HCT116 (cell line): Measurements from ENCODE around the gene MBD3L3. TPM values are rescaled to one million over a fixed set of nuclear protein-coding genes. Genes with fewer than 3 reads are reported as not detected.

Experiments used
- ATAC-seq: fragments of 200-7000 bp; cut with Tn5 transposase; 2 replicates; pipeline ENCODE4 v1.9.1; 2020; ENCODE audit warnings: mild to moderate bottlenecking, moderate library complexity
- BruUV-seq: library from RNA; stranded (reverse); fragments of 400-500 nt; replicated peaks from 2 replicates; lab custom pipeline; 2021; lab: Mats Ljungman, UMichigan
- CTCF ChIA-PET: fragments of 300-600 bp; sonication (Branson Sonifier 250); formaldehyde crosslinking; loops from one replicate; lab custom pipeline; 2021; ENCODE audit warnings: antibody characterized with exemption; lab: Charles Lee
- POLR2A ChIA-PET: fragments of 300-600, 350-600 bp; sonication (Branson Sonifier 250); formaldehyde crosslinking; loops from one replicate; lab custom pipeline; 2021; ENCODE audit warnings: antibody characterized with exemption; lab: Charles Lee
- RAD21 ChIA-PET, 2 experiments: fragments of 300-600 bp; sonication (Branson Sonifier 250); formaldehyde crosslinking; loops; one replicate each; lab custom pipeline; 2023; ENCODE audit warnings: low total read pairs in 2 of 2; ENCODE audit not compliant: uncharacterized antibody in 2 of 2, unreplicated experiment in 2 of 2, low non-redundant PET in 1 of 2; lab: Charles Lee
- DNase-seq: peaks from one replicate; pipeline ENCODE4 v3.0.0-alpha.2; 2010; ENCODE audit warnings: low read depth, low spot score
- H2AFZ ChIP-seq: fragments of 200-600 bp; shearing (Covaris generic), sonication (generic); 2 replicates; pipeline ENCODE4 v1.6.1; 2017; ENCODE audit warnings: low read depth, mixed run types, mixed read lengths, antibody characterized with exemption, low read length; ENCODE audit not compliant: poor library complexity, severe bottlenecking
- H3K27ac ChIP-seq: 2 replicates; pipeline ENCODE4 v1.5.1; 2012; ENCODE audit warnings: low read depth, low read length
- H3K27me3 ChIP-seq: fragments of 200-600 bp; sonication (generic); 2 replicates; pipeline ENCODE4 v1.6.1; 2016; ENCODE audit warnings: mixed run types, low read length, mixed read lengths; ENCODE audit not compliant: insufficient read depth
- H3K36me3 ChIP-seq, 2 experiments: fragments of 200-500 bp in 1 of 2; fragments of 200-600 bp in 1 of 2; sonication (Bioruptor generic) in 1 of 2; sonication (generic) in 1 of 2; 2 replicates each; pipeline versions ENCODE4 v1.5.1 to v1.6.1; 2014 to 2016; ENCODE audit warnings: low read length in 2 of 2, inconsistent platforms in 1 of 2, mixed read lengths in 1 of 2, mixed run types in 1 of 2; ENCODE audit not compliant: insufficient read depth in 2 of 2, control insufficient read depth in 1 of 2
- H3K4me1 ChIP-seq, 2 experiments: fragments of 200-600 bp in 1 of 2; sonication (generic) in 1 of 2; 2 replicates each; pipeline versions ENCODE4 v1.5.1 to v1.6.1; 2012 to 2017; ENCODE audit warnings: low read length in 2 of 2, inconsistent platforms in 1 of 2, mild to moderate bottlenecking in 1 of 2, mixed read lengths in 1 of 2, mixed run types in 1 of 2, moderate library complexity in 1 of 2; ENCODE audit not compliant: insufficient read depth in 2 of 2, control insufficient read depth in 1 of 2
- H3K4me2 ChIP-seq: fragments of 200-600 bp; sonication (generic); 2 replicates; pipeline ENCODE4 v1.6.1; 2017; ENCODE audit warnings: mixed run types, low read length, mixed read lengths
- H3K4me3 ChIP-seq, 2 experiments: fragments of 200-600 bp in 1 of 2; sonication (generic) in 1 of 2; replicated peaks in 1 of 2; 2 replicates each; pipeline ENCODE4 v1.5.1; 2011 to 2016; ENCODE audit warnings: low read length in 2 of 2, control low read depth in 1 of 2, low read depth in 1 of 2, mild to moderate bottlenecking in 1 of 2, mixed read lengths in 1 of 2, mixed run types in 1 of 2
- H3K79me2 ChIP-seq: fragments of 200-600 bp; sonication (generic); 2 replicates; pipeline ENCODE4 v1.6.1; 2017; ENCODE audit warnings: mild to moderate bottlenecking, mixed run types, low read length, moderate library complexity, mixed read lengths; ENCODE audit not compliant: insufficient read depth
- H3K9ac ChIP-seq: fragments of 200-600 bp; sonication (generic); 2 replicates; pipeline ENCODE4 v1.6.1; 2016; ENCODE audit warnings: low read length, mixed read lengths
- H3K9me2 ChIP-seq: fragments of 200-600 bp; sonication (generic), shearing (Covaris generic); 2 replicates; pipeline ENCODE4 v1.6.1; 2017; ENCODE audit warnings: mixed run types, mild to moderate bottlenecking, moderate library complexity; ENCODE audit not compliant: insufficient read depth
- H3K9me3 ChIP-seq, 2 experiments: fragments of 200-500 bp in 1 of 2; fragments of 200-600 bp in 1 of 2; sonication (Bioruptor generic) in 1 of 2; sonication (generic) in 1 of 2; 2 replicates each; pipeline ENCODE4 v1.6.1; 2014 to 2017; ENCODE audit warnings: low read length in 2 of 2, mixed read lengths in 2 of 2, inconsistent platforms in 1 of 2, low read depth in 1 of 2, mild to moderate bottlenecking in 1 of 2, mixed run types in 1 of 2, moderate library complexity in 1 of 2; ENCODE audit not compliant: control insufficient read depth in 1 of 2, insufficient read depth in 1 of 2
- H4K20me1 ChIP-seq: fragments of 200-600 bp; sonication (generic), shearing (Covaris generic); 2 replicates; pipeline ENCODE4 v1.6.1; 2017; ENCODE audit warnings: mixed run types, mild to moderate bottlenecking, moderate library complexity; ENCODE audit not compliant: insufficient read depth
- CTCF ChIP-seq, 3 experiments: fragments of 200-600 bp in 1 of 3; sonication (generic) in 1 of 3; IDR thresholded peaks in 2 of 3; conservative IDR thresholded peaks in 1 of 3; 2 replicates each; pipeline ENCODE4 v1.5.1; 2012 to 2017; ENCODE audit warnings: low read depth in 2 of 3, low read length in 2 of 3, antibody characterized with exemption in 1 of 3, borderline replicate concordance in 1 of 3, control low read depth in 1 of 3, mild to moderate bottlenecking in 1 of 3, mixed read lengths in 1 of 3, mixed run types in 1 of 3, moderate library complexity in 1 of 3; ENCODE audit not compliant: insufficient read depth in 1 of 3
- EGR1 ChIP-seq: IDR thresholded peaks from 2 replicates; pipeline ENCODE4 v1.6.1; 2012; ENCODE audit warnings: low read depth
- ELF1 ChIP-seq: IDR thresholded peaks from 2 replicates; pipeline ENCODE4 v1.6.1; 2012; ENCODE audit warnings: low read depth, borderline replicate concordance
- JUND ChIP-seq: IDR thresholded peaks from 2 replicates; pipeline ENCODE4 v1.6.1; 2012
- MAX ChIP-seq: IDR thresholded peaks from 2 replicates; pipeline ENCODE4 v1.6.1; 2012
- POLR2A ChIP-seq: IDR thresholded peaks from 2 replicates; pipeline ENCODE4 v1.7.0; 2011; ENCODE audit warnings: borderline replicate concordance; ENCODE audit not compliant: insufficient read depth, insufficient read length; ENCODE audit errors: extremely low read depth
- POLR2AphosphoS5 ChIP-seq: IDR thresholded peaks from 2 replicates; pipeline ENCODE4 v1.6.1; 2011; ENCODE audit warnings: mild to moderate bottlenecking, low read depth, low read length, moderate library complexity
- SP1 ChIP-seq: IDR thresholded peaks from 2 replicates; pipeline ENCODE4 v1.6.1; 2012; ENCODE audit warnings: low read depth
- SRF ChIP-seq: IDR thresholded peaks from 2 replicates; pipeline ENCODE4 v1.6.1; 2012; ENCODE audit warnings: low read depth
- YY1 ChIP-seq: IDR thresholded peaks from 2 replicates; pipeline ENCODE4 v1.6.1; 2011; ENCODE audit warnings: low read length, low read depth, moderate library complexity, mild to moderate bottlenecking; ENCODE audit not compliant: insufficient replicate concordance; ENCODE audit errors: extremely low read depth
- ZFX ChIP-seq: fragments of 450-650 bp; IDR thresholded peaks from 2 replicates; pipeline ENCODE4 v1.6.1; 2017
- intact Hi-C: fragments of 100-400 bp; cut with micrococcal nuclease; formaldehyde crosslinking; loops from 2 replicates; pipeline ENCODE4 v1.10.0; 2022
- total RNA-seq: library from RNA; stranded (reverse); gene quantifications from one replicate; pipeline ENCODE4 v1.2.1, GENCODE V29; 2021; ENCODE audit not compliant: unreplicated experiment

MBD3L3 gene
- total RNA-seq, 1 experiment from 2014 or later, result not detected

GRCh38 chr19:7098701-7099596 is 40.5 kb upstream of the MBD3L3 start:
- intact Hi-C loops, result loop anchor here (1.0 kb wide), 1 partner anchor 30 kb away; the partner anchor contains the start of gene ZNF557
- BruUV-seq, result no TSS peak
- Histone ChIP-seq H3K9me2 (no peaks in the 10 kb centered on the region), H3K27ac (peak overlapping the region; percentile 87), H3K27me3 (no peaks in the 10 kb centered on the region), H3K9ac (peak overlapping the region; percentile 67), H3K4me2 (peak overlapping the region; percentile 76), H3K4me1 (peaks cover 4 to 18% of the 10 kb centered on the region in 2 experiments; a peak in 3 of 4 replicates), H3K36me3 (no peaks in the 10 kb centered on the region), H3K79me2 (no peaks in the 10 kb centered on the region), H3K9me3 (peaks cover 0 to 6% of the 10 kb centered on the region in 2 experiments; a peak in 1 of 4 replicates), H4K20me1 (no peaks in the 10 kb centered on the region), H2AFZ (peak overlapping the region; percentile 49), H3K4me3 (peak overlapping the region; percentile 63 to 76)
- TF ChIP-seq YY1, result peak; percentile 48
- peak; percentile 83 for TF ChIP-seq POLR2AphosphoS5
- TF ChIP-seq CTCF (IDR thresholded peaks at IDR 0.05 in 2 of 3, conservative IDR thresholded peaks at IDR 0.05 in 1 of 3; ENCODE audit: borderline replicate concordance in 1 of 3, insufficient read depth in 1 of 3, low read depth in 2 of 3, low read length in 2 of 3), result no peak
- peak; percentile 58; the same call in 1 of the 2 replicates for TF ChIP-seq MAX
- TF ChIP-seq ZFX, result no peak
- TF ChIP-seq POLR2A, result peak; percentile 47
- peak; percentile 85 for TF ChIP-seq EGR1
- TF ChIP-seq SP1, result no peak
- no peak for TF ChIP-seq ELF1
- no peak for TF ChIP-seq JUND
- no peak for TF ChIP-seq SRF
- POLR2A ChIA-PET, result interaction anchor here (0.7 to 1.2 kb wide), 6 partner anchors 13 to 550 kb away, joined by 3 to 10 read pairs (median 4); partner anchors contain the start of genes MCOLN1 and ZNF557
- CTCF ChIA-PET, result interaction anchor here (0.6 to 2.0 kb wide), 14 partner anchors 11 to 973 kb away, joined by 3 to 12 read pairs (median 4); partner anchors contain the start of gene TRAPPC5
- DNase-seq (peak; percentile 79), ATAC-seq (peak; percentile 94)
- RAD21 ChIA-PET, result interaction anchor here (0.7 to 1.3 kb wide), 3 partner anchors 195 to 255 kb away, joined by 3 to 6 read pairs (median 4); partner anchors contain the start of gene INSR (in 1 of the 2)
